ENCODE data around the gene SLC10A7.

- TF ChIP-seq CTCF (IDR thresholded peaks at IDR 0.05 in 8 of 11, conservative IDR thresholded peaks at IDR 0.05 in 3 of 11) (no peak), POLR2A (IDR thresholded peaks at IDR 0.05) (no peak), POLR2AphosphoS5 (IDR thresholded peaks at IDR 0.05) (no peak)
These were observed 26.7 kb upstream of the SLC10A7 start for GRCh38 chr4:146548443-146548842.
